ENCODE data around the gene MOCS1.
"Not testable (repeated sequence)": the region's sequence is repeated elsewhere in the genome, so short reads cannot be mapped to it uniquely, and the experiment has no call there.

MOCS1 gene

DNA sequence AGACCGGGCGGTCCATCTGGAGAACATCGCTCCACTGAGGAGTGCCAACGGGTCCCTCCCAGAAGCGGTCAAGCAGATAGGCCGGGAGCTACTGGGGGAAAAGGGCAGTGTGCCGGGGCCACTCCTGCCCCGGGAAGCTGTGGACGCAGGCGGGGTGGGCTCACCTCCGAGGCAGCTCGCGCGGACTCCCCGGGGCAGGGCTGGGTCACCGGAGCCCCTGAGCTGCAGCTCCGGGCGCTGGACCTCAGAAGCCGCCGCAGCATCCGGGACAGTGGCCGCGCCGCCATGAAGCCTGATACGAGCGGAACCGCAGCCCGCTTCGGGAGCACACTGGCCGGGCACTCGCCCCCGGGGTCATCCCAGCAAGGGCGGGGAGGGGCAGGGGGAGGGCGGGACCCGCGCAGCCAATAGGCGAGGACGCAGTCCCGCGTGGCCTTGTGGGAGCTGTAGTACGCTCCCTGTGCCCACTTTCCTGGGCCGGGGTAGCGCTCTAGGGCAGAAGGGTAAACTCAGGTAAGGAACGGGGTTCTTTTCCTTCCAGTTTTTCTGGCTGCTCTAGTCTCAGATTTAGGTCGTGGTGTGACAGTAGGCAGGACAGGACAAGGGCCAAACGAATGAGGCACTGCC lies at the start of gene MOCS1:
TSS of gene MOCS1 (minus strand) at position 332 of the 627 bp plus-strand sequence. CDS start at position 287, 45 bp downstream.
- peak in 55 of 56 donors; percentile 37 to 91 (median 78) for DNase-seq

GRCh38 chr6:39984051-39984450 lies 49.8 kb upstream of the MOCS1 start:
- DNase-seq: no peak

- DNase-seq: no peak
Observed at GRCh38 chr6:39983193-39983592, 48.9 kb upstream of the MOCS1 start.

DNA sequence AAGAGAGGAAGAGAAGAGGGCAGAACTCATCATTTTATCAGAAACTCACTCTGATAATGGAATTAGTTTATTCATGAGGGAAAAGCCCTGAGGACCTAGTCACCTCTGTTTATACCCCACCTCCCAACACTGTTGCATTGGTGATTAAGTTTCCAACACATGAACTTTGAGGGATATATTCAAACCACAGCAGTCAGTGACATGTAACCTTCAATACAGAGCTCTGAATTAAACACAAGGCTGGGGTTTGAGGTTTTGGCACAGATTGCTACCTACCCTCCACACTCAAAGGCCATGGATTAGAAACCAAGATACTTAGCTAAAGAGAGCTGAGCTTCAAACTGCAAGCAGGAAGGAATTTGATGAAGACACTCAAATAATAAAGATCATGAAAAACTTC lies 48.5 kb upstream of the MOCS1 start:
- no peak for DNase-seq

- DNase-seq: peak in 13 of 56 donors; percentile 1 to 46 (median 10)
Observed at GRCh38 chr6:39980839-39981580, 46.7 kb upstream of the MOCS1 start.

DNA sequence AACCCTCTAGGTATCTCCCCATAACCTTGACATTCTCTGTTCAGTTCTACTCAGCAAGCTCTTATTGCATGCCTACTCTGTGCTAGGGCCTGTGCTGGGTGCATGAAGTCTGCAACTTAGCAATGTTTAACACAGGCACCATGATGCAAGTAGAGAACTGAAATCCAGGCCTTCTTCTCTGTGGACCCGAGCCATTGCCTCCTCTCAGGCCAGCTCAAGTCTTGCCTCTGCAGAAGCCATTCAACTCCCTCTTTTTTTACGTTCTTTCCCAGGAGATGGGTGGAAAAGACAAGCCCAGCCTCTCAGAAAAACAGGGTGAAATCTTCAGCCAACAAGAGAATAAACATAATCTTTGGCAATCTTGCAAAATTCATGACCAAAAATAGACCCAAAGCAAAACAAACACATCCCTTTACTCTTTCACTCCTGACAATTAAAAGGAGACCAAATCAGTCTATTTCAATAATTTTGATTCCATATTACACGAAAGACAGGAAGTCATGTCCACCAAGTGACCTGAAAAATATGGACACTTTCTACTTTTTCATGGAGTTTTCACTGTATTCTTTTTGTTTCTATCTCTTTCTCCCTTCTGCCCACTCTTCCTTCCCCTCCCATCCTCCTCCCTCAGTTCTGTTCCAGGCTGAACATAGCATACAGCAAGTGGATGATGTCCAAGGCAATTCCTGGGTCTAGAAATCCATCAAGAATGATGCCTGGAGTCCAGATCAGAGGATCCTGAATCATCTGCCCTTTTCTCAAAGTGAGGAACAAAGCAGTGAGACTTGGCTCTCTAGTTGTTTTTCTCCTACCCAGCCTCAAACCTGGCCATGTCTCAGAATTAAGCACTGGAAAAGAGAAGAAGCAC lies 45.4 kb upstream of the MOCS1 start:
- DNase-seq: no peak

- no peak for DNase-seq
Observed at GRCh38 chr6:39978240-39978639, 44.0 kb upstream of the MOCS1 start.

GRCh38 chr6:39973661-39974060 lies 39.4 kb upstream of the MOCS1 start:
- no peak for DNase-seq

DNA sequence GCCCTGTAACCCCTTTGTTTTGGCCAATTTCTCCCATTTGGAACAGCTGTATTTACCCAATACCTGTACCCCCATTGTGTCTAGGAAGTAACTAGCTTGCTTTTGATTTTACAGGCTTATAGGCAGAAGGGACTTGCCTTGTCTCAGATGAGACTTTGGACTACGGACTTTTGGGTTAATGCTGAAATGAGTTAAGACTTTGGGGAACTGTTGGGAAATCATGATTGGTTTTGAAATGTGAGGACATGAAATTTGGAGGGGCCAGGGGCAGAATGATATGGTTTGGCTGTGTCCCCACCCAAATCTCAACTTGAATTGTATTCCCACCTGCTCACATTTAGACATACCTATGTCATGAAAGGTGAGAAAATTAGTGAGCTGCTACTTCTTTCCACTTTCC lies 38.5 kb upstream of the MOCS1 start:
- not testable (repeated sequence) for DNase-seq

DNA sequence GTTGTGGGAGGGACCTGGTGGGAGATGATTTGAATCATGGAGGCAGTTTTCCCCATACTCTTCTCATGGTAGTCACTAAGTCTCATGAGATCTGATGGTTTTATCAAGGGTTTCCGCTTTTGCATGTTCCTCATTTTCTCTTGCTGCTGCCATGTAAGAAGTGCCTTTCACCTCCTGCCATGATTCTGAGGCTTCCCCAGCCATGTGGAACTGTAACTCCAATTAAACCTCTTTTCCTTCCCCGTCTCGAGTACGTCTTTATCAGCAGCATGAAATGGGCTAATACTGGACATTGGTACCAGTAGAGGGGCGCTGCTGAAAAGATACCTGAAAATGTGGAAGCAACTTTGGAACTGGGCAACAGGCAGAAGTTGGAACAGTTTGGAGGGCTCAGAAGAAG lies 36.9 kb upstream of the MOCS1 start:
- not testable (repeated sequence) for DNase-seq

- DNase-seq: no peak
Observed at GRCh38 chr6:39965751-39966150, 31.5 kb upstream of the MOCS1 start.

- no peak for DNase-seq
Observed at GRCh38 chr6:39964530-39964929, 30.3 kb upstream of the MOCS1 start.

DNA sequence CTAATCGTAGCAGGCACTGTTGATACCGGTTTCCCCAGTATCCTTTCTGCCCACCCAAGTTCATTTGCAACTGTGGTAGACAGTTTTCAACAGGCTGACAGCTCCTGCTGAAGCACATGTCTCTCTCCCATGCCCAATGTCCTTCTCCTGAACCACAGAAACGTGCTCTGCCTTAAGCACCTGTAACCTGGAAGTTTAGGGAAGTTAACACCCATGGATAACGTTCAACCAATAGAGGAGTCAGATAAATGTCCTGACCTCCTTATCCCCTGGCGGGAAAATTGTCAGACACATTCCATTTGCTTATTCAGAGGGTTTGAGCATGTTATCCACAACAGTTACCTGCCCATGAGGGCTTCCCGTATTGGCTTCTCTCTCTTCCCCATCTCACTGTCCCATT lies 29.8 kb upstream of the MOCS1 start:
- DNase-seq: no peak

GRCh38 chr6:39962831-39963230 lies 28.6 kb upstream of the MOCS1 start:
- DNase-seq: no peak

- DNase-seq: no peak
Observed at GRCh38 chr6:39961178-39961577, 26.9 kb upstream of the MOCS1 start.

GRCh38 chr6:39958947-39959346 lies 24.7 kb upstream of the MOCS1 start:
- DNase-seq: no peak

DNA sequence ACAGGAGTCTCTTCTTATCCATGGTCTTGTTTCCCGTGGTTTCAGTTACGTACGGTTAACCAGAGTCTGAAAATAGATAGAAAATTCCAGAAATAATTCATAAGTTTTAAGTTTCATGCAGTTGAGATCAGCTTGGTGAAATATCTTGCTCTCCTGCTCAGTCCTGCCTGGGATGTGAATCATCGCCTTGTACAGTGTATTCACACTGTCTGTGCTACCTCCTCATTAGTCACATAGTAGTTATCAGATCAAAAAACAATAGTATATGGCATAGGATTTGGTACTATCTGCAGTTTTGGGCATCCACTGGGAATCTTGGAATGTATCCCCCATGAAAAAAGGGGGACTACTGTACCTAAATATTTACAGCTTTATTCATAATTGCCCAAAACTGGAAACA lies 22.7 kb upstream of the MOCS1 start:
- no peak for DNase-seq

- no peak for DNase-seq
Observed at GRCh38 chr6:39953076-39953618, 18.9 kb upstream of the MOCS1 start.

DNA sequence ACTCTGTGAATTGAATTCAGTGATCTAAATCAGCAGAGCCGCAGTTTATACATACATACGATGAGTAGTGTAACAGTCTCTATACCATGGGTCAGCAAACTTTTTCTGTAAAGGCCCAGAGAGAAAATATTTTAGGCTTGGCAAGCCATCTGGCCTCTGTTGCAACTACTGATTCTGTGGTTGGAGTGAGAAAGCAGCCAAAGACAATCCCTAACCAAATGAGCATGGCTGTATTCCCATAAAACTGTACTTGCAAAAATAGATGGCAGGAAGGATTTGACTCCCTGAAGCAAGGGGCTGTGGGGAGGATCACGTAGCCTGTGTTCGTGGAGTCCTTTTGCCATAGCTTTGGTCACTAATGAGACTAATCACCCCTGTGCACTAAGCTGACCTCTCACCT lies 17.9 kb upstream of the MOCS1 start:
- DNase-seq: no peak

- DNase-seq: no peak
Observed at GRCh38 chr6:39951716-39952115, 17.5 kb upstream of the MOCS1 start.

GRCh38 chr6:39951191-39951590 lies 16.9 kb upstream of the MOCS1 start:
- DNase-seq: no peak
